Left colon (tissue), 2 donors: ENCODE results near the gene TM4SF20. TPM values are rescaled to one million over a fixed set of nuclear protein-coding genes. Genes with fewer than 3 reads are reported as not detected.
"Not testable (repeated sequence)": the region's sequence is repeated elsewhere in the genome, so short reads cannot be mapped to it uniquely, and the experiment has no call there.

Experiments used
- ATAC-seq: fragments of 200-7000 bp; cut with Tn5 transposase; one replicate; pipeline ENCODE4 v1.9.1; 2020; ENCODE audit warnings: mild to moderate bottlenecking, moderate library complexity
- DNase-seq, 2 donors: peaks; one replicate each; pipeline ENCODE4 v3.0.0-alpha.2; 2020
- intact Hi-C, 2 donors: fragments of 100-400 bp; cut with DNase I in 1 of 2; cut with micrococcal nuclease in 1 of 2; formaldehyde crosslinking; loops; one replicate each; pipeline versions ENCODE4 v1.11.2 to v1.14.0; 2022; cut with DNase I, micrococcal nuclease
- total RNA-seq, 2 donors: library from RNA; stranded (reverse); fragmentation: NEBNext Ultra II Directional; extraction: Animal tissue kit (Norgen Biotek cat#: 25700); gene quantifications; one replicate each; pipeline ENCODE4 v1.2.1, GENCODE V29; 2021
- donor health status: DM: no; HTN: no; CAD: no.
- donor health status: DM: yes; HTN: yes; CAD: no.

Gene TM4SF20
- total RNA-seq, 2 donors from 2014 or later, result 3.8 to 54.3 TPM

DNA sequence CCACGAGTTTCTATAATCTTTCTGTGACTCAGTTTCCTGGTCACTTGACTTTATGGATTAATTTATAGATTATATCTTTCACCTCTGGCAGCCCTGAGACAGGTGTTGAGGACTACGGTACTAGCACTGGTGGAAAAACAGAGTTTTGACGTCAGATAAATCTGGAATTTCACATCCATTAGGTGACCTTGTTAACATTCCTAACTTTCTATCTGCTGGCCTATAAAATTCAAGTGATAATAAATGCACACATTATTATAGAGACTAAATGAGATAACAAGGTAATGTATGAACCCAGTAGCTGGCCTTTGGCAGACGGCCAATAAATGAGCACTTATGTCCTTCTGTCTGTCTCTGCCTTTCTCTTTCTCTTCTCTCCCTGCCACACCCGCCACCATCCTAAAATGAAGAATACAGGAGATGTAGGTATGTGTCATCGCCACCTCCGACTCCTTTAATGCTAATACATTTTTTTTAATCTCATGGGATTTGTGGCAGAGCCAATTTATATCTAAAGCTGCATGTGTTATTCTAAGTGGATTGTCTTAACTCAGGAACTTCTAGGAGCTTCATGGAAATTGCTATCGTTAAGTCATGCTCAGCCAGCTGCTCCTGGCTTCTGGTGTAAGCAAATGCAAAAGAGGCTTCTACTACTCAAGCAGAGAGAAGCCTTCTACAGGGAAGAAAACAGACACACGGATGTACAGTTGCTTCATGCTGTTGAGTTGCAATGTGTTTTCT, 2.3 kb downstream of the TM4SF20 start:
- DNase-seq, result peak in 1 of 2 donors; percentile 51
- ATAC-seq, result peak; percentile 69
- intact Hi-C loops, result no loop called here

DNA sequence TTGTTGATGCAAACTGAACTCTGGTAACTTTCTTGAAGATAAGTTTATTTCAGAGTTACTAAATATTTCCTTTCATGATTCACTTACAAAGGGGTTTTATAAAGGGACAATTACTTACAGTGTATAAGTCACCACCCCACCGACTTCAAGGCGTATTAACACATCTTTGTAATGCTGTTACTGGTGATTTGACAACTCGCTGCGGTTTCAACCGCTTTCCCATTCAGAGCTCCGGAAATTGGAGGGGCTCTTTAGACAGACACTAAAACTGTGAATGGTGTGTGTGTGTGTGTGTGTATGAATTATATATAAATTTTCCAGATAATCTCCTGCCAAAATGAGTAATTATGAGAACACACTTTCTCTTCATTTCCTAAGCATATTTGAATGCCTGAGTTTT, 4.9 kb downstream of the TM4SF20 start:
- intact Hi-C loops, result no loop called here
- DNase-seq (no peak), ATAC-seq (no peak)

DNA sequence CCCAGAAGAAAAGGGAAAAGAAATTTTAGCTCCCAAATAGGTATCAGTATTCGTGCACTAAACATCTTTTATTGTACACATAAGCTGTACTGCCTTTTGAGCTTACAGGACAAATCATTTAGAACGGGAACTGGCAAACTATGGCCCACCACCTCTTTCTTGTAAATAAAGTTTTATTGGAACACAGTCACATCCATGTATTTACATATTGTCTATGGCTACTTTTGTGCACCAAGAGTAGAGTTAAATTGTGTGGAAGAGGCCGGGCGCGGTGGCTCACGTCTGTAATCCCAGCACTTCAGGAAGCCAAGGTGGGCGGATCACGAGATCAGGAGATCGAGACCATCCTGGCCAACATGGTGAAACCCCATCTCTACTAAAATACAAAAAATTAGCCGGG, 5.7 kb downstream of the TM4SF20 start:
- no peak for ATAC-seq
- intact Hi-C loops, result no loop called here
- no peak for DNase-seq

DNA sequence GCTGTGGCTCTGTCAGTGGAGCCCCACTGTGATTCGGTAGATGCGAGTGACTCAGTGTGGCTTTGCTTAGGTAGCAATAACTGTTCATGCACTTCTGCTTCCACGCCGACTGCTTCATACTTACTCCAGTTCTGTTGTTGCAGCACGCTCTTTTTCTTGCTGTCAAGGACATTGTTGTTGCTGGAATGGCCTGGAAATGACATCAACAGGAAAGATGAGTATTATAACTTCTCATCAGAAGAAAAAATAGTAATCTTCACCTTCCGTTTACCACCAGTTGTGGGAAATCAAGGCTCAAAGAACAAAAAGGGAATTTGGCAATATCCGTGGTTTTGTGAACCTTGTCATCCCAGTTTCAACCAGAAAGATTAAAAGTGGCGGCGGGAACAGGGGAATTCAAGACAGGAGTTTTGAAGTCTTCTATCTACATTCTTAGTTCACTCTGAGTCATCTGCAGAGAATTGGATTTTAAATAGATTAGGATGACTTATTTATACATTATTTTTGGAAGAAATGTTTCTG, 8.3 kb downstream of the TM4SF20 start:
- DNase-seq (peak in 1 of 2 donors; percentile 33), ATAC-seq (no peak)
- intact Hi-C loops, result no loop called here

DNA sequence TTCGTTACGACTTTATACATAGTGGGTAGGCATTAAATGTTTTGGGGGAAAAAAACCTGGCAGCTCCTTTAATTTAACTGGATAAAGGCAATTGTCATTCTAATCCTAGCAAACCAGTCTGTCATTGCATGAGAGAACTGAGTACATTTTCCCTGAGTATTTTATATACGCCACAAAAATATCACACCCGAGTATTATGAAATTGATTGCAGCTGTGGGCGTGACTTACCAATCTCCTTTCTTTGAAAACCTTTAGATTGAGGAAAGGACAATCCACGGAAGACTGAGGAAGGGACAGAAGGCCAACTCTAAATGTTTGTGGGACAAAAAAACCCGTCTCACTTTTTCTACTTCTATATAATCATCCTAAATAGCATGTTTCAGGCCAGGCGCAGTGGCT, 9.0 kb downstream of the TM4SF20 start:
- ATAC-seq, result no peak
- intact Hi-C loops, result no loop called here
- DNase-seq, result no peak

DNA sequence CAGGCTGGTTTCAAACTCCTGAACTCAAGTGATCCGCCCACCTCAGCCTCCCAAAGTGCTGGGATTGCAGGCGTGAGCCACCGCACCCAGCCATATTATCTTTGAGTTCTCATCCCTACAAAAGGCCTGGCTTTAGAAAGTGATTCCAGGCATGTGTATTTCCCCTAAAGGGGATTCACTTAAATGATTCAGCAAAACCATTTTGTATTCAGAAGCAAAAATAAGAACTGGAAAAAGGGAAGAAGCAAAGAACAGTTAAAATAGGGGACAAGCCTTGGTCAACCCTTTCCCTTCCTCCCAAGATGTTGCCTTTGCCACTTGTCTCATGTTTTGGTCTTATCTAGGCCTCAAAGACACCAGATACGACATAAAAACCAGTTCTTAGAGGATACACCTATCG, 10.5 kb downstream of the TM4SF20 start:
- DNase-seq (no peak), ATAC-seq (no peak)
- intact Hi-C loops, result no loop called here

DNA sequence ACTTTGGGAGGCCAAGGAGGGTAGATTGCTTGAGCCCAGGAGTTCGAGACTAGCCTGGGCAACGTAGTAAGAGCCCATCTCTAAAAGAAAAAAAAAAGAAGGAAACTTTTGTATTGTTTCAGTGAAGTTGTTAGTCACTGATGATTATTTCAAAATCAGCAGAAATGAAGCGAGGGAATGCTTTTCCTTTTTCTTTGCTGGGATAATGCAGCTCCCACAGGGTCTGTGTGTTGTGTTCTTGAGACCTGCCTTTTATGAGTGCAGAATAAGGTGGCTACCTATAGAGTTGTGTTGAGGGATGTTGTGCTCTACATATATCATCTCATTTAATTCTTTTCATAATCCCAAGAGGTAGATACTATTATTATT, 11.7 kb downstream of the TM4SF20 start:
- ATAC-seq, result no peak
- intact Hi-C loops, result no loop called here
- no peak for DNase-seq

DNA sequence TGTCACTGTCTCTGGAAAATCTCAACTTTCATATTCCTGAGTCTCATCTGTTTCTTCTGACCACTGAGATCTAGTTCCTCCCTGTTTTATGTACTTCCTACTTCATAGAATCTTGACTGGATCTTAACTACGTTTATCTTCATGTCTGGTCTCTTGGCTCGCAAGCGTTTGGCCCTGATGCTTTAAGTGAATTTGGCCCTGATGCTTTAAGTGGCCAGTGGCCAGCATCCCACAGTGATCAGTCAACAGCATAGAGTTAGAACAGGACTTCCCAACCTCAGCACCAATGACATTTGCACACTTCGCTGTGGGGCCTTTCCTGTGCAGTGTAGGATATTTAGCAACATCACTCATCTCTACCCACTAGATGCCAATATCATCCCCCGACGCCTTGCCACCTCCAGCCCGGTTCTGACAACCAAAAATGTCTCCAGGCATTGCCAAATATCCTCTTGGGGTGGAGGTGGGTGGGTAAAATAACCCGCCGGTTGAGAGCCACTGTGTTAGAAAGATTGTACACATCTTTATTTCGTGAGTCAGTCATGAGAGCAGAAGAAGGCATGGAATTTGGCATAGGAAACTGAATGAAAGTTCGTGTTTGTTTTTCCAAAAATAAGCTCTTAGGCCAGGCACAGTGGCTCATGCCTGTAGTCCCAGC, 12.2 kb downstream of the TM4SF20 start:
- intact Hi-C loops, result no loop called here
- no peak for ATAC-seq
- DNase-seq, result no peak

DNA sequence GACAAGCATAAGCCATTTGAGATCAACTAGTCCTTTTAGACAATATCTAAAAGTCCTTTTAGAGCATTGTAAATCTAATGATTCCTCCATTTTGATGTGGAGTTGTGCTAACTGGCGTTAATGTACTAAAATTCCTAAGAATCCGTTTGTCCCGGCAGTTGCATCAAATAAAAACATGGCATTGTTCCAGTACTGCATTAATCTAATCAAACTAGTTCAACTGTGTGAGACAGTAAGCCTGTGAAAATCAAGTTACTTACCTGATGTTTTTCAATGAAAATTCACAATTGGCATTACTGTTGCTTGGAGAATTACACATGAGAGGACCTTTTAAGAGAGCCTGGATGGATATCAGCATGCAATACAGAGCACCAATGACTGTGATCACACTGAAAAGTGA, 13.3 kb downstream of the TM4SF20 start:
- intact Hi-C loops, result no loop called here
- no peak for ATAC-seq

DNA sequence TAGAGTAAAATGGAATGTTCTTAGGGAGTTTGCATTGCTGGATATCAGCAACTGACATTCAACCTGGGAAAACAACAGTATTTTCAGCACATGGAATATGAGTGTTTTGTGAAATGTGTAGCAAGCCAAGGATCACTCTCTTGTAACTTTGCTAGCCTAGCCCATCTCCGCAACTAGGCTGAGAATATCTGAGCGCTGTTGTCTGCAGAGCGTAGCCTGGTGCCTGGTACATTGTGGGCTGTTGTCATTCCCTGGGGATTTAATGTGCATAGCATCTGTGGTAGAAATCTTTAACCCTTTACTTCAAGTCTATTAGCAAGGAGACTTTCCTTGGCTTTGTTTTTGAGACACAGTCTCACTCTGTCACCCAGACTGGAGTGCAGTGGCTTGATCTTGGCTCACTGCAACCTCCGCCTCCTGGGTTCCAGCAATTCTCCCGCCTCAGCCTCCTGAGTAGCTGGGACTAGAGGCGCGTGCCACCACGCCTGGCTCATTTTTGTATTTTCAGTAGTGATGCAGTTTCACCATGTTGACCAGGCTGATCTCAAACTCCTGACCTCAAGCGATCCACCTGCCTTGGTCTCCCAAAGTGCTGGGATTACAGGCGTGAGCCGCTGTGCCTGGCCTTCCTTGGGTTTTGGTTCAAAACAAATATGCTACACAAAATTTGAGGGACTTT, 14.4 kb downstream of the TM4SF20 start:
- DNase-seq, ATAC-seq, intact Hi-C loops: not testable (repeated sequence)

More for the DNA sequence above, 13.3 kb downstream of the TM4SF20 start:
- no peak for DNase-seq

DNA sequence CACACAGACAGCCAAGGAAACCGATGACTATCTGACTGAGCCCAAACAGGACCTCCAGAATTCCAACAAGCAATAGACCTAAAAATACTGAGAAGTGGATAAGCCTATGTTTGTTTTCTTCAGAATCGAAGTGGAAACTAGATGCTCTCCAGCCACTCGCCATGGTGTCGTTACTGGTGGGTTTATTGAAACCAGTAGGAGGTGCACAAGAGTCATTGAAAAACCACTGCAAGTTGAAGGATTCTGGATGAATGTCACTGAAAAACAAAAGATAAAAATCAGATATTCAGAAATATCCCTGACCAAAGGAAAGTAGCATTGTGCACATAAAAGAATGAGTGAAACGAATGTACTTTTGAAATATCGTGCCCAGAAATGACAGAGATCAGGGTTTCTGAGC, 15.3 kb downstream of the TM4SF20 start:
- ATAC-seq, result no peak
- no peak for DNase-seq
- intact Hi-C loops, result no loop called here

DNA sequence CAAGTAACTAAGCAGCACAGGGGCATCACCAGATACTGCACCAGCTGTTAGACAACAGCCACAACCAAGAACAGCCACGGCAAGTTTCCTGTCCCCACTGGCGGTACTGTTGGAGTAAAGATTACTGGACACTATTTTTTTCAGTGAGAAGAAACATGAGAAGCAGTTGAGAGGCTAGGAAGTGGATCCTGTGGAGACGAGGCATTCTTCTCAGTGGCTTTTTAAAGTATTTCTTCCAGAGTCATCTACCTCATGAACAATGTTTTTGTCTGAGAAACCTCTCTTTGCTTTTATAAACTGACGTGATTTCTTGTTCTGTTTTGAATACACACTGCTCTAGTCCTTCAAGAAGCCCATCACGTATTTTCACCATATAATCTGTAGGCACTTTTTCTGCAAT, 18.8 kb downstream of the TM4SF20 start:
- DNase-seq, result no peak
- intact Hi-C loops, result no loop called here
- ATAC-seq, result no peak

DNA sequence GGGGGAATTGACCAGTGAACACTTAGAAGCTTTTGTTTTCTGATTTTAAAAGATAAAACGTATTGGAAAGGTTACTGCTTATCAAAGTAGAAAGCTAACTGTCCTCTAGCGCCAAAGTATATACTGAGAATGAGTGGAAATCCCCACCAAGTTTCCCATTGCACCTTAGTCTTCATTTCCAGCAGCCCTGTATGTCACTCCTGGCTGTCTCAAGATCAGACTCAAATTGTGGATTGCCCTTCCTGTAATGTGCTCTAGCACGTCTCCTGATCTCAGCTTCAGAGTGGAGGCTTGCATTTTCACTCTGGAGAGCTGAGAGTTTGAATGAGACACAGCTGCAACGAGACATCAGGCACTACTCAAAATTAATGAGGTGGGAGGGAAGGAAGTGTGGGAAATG, 27.5 kb downstream of the TM4SF20 start:
- intact Hi-C loops, result no loop called here
- DNase-seq (no peak), ATAC-seq (no peak)

DNA sequence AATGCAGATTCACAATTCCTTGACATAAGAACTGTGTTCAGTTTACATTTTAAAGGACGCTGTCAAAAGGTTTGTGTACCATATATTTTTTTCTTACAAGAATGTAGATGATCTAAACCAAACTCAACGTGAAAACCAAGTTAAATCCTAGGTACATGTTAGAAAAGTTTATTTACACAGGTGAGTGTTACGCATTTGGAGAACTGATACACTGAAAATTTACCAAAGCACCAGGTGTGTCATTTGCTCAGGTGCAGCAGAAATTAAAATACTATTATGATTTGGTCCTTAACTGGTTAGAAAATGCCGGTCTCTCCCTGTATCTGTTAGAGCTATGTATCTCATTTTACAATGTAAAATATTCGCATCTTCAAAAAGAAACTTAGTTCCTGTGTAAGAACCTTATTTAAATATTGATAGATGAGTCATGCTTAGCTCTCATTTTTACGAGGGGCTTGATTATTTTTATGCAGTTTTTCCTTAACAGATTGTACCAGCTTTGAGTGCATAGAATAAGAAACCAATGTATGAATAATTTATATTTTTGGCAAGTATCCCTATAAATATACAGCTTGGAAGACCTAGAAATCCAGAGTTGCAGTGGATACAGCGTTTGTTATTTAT, 29.0 kb downstream of the TM4SF20 start:
- DNase-seq (no peak), ATAC-seq (no peak)
- intact Hi-C loops, result no loop called here

DNA sequence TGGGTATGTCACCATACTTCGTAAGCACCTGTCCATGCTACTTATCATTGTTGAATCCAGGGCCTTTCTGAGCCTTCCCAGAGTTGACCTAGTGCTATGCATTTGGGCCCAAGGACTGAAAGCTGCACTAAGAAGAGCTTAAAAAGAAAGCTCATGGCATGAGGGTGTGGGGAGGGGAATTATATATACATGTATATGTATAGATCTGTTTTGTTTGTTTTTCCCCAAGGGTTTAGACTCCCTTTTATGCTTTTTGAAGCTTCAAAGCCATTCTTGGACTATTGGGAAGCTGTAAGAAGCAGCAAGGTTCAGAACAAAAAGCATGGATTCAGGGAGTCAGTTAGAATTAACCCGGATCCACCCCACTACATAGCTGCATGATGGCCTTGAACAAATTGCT, 30.8 kb downstream of the TM4SF20 start:
- intact Hi-C loops, result no loop called here
- ATAC-seq (no peak), DNase-seq (no peak)

DNA sequence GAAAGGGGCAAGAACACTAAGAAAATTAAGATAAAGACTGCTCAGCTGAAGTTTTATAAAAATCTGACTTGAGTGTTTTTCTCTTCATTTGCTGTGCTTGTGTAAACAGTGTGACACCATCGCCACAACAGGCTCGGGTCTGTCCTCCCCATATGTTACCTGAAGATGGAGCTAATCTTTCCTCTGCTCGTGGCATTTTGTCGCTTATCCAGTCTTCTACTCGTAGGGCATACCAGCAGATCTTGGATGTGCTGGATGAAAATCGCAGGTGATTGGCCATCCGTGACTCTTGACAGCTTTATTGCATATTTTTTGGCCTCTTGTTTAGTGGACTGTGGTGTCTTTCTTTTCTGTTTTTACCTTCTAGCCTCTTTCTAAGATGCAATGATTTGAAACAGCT, 32.0 kb downstream of the TM4SF20 start:
- intact Hi-C loops, result no loop called here
- ATAC-seq, result no peak
- no peak for DNase-seq

DNA sequence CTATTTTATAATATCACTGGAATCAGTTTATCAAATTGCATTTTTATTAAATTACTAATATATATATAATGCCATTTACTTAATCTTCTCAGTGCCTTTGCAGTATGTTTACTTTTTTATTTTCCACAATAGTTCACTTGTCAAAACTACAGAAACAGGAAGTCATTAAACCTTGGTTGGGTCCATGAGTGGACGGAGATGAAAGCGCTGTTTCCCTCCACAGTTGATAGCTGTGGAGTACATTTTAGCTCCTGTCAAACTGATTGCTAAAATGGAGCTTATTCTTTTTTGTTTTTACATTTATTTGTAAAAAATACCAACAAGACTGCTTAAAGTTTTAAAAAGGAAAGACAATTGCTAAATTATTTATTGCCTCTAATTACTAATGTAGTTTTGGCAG, 34.9 kb downstream of the TM4SF20 start:
- intact Hi-C loops, result no loop called here
- no peak for DNase-seq
- no peak for ATAC-seq

DNA sequence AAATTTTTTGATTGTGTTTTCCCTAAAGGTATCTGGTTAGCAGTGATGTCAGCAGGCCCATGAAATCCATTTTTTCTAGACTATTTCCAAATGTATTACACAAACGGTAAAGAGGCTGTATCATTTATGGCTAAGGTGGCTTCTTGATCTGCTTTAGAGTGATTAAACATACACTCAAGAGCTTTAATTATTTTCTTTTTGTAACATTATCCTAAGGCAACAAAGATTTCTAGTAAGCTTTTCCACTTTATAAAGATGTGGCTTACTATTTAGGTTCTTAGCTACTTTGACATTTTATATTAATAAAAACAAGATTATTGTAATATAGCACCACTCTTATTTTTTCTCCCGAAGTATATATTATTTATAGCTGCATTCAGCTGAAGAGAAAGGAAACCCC, 37.6 kb downstream of the TM4SF20 start:
- DNase-seq (no peak), ATAC-seq (no peak)
- intact Hi-C loops, result no loop called here

DNA sequence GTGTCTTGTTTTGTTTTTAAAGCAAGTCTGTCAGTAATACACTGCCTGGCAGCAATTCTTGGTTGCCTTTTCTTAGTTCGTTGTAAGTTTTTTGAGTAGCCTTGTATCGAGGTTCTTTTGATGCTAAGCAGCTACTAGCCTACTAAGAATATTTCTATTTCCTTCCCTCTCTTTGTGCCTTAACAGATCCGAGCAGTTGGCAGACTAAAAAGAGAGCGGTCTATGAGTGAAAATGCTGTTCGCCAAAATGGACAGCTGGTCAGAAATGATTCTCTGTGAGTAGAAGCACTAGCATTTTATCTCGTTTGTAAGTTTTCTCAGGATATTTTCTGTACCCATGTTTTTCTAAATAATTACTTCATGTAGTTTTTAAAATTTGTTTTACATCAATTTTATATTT, 39.0 kb downstream of the TM4SF20 start:
- ATAC-seq (no peak), DNase-seq (no peak)
- intact Hi-C loops, result no loop called here
